Stimulated activated CD8-positive, alpha-beta memory T cell treated with anti-CD3 and anti-CD28 coated beads, Interleukin-7, amount 100 ng/mL, for 1 hour (primary cell): ENCODE measurements around the gene MOSPD3.

ENCODE experiments used
- DNase-seq, 2 donors: peaks; one replicate each; pipeline ENCODE4 v3.0.0-alpha.2; 2020; ENCODE audit warnings: low read depth in 2 of 2

Gene MOSPD3

GRCh38 chr7:100575746-100576383 is 36.5 kb upstream of the MOSPD3 start:
- no peak for DNase-seq

- no peak for DNase-seq
Measured at GRCh38 chr7:100576384-100576993, 35.9 kb upstream of the MOSPD3 start.

GRCh38 chr7:100577103-100577502 is 35.2 kb upstream of the MOSPD3 start:
- no peak for DNase-seq

- DNase-seq: no peak
Measured at GRCh38 chr7:100577507-100577906, 34.8 kb upstream of the MOSPD3 start.

- DNase-seq: no peak
Measured at GRCh38 chr7:100578246-100579183, 33.8 kb upstream of the MOSPD3 start.

- no peak for DNase-seq
Measured at GRCh38 chr7:100580466-100581283, 31.7 kb upstream of the MOSPD3 start.

GRCh38 chr7:100582041-100582579 is 30.2 kb upstream of the MOSPD3 start:
- DNase-seq: no peak

- no peak for DNase-seq
Measured at GRCh38 chr7:100582650-100583049, 29.7 kb upstream of the MOSPD3 start.

- no peak for DNase-seq
Measured at GRCh38 chr7:100583132-100584053, 28.9 kb upstream of the MOSPD3 start.

GRCh38 chr7:100584054-100584682 is 28.2 kb upstream of the MOSPD3 start:
- no peak for DNase-seq

- no peak for DNase-seq
Measured at GRCh38 chr7:100584683-100585510, 27.4 kb upstream of the MOSPD3 start.

- DNase-seq: no peak
Measured at GRCh38 chr7:100585511-100586265, 26.7 kb upstream of the MOSPD3 start, which contains the start of gene LRCH4. Gene LRCH4 (minus strand): TSS chr7:100586129. CDS start chr7:100586100, 29 bp downstream.

- peak; percentile 98 for DNase-seq
Measured at GRCh38 chr7:100586266-100587025, 25.9 kb upstream of the MOSPD3 start, which contains the start of gene FBXO24. Gene FBXO24 (plus strand): TSS chr7:100586328. CDS start chr7:100586626, 298 bp downstream.

- no peak for DNase-seq
Measured at GRCh38 chr7:100588438-100588837, 23.9 kb upstream of the MOSPD3 start.

- DNase-seq: no peak
Measured at GRCh38 chr7:100589341-100589947, 22.9 kb upstream of the MOSPD3 start.

- DNase-seq: no peak
Measured at GRCh38 chr7:100590077-100590737, 22.1 kb upstream of the MOSPD3 start.
